ENCODE measurements around the gene SLC9A8.

DNA sequence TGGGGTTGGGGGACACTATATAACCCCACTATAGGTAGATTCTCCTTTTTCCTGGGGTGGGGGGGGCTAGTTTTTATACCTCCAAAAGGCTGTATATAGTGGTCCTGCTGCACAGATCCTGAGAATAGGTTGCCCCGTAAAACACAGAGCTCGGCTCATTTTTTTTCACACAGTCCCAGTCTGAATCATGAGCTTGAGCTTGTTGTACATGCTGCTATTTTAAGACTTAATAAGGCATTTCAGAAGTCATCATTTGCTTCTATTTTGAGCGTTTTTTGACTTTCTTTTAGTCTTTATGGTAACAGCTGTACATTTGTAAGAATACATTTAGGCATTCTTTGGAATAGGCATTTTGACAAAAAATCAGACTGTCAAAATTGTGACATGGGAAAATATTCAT lies 30.5 kb downstream of the SLC9A8 start:
- TF ChIP-seq, protein P1, sequence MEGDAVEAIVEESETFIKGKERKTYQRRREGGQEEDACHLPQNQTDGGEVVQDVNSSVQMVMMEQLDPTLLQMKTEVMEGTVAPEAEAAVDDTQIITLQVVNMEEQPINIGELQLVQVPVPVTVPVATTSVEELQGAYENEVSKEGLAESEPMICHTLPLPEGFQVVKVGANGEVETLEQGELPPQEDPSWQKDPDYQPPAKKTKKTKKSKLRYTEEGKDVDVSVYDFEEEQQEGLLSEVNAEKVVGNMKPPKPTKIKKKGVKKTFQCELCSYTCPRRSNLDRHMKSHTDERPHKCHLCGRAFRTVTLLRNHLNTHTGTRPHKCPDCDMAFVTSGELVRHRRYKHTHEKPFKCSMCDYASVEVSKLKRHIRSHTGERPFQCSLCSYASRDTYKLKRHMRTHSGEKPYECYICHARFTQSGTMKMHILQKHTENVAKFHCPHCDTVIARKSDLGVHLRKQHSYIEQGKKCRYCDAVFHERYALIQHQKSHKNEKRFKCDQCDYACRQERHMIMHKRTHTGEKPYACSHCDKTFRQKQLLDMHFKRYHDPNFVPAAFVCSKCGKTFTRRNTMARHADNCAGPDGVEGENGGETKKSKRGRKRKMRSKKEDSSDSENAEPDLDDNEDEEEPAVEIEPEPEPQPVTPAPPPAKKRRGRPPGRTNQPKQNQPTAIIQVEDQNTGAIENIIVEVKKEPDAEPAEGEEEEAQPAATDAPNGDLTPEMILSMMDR (IDR thresholded peaks at IDR 0.05), result no peak
- TF ChIP-seq POLR2A (IDR thresholded peaks at IDR 0.05), result no peak
